Tongue (tissue), 2 donors: ENCODE results near the gene CCDC71. TPM values are rescaled to one million over a fixed set of nuclear protein-coding genes. Genes with fewer than 3 reads are reported as not detected.
A peak's percentile ranks its signal among the peaks of the same experiment; 100 is the strongest.

Experiments used
- DNase-seq: peaks from one replicate; pipeline ENCODE4 v3.0.0-alpha.2; 2015
- total RNA-seq: library from RNA; depleted of rRNA; stranded (reverse); fragments of >200 nt; gene quantifications from one replicate; pipeline ENCODE4 v1.2.3, GENCODE V29; 2014

The CCDC71 gene
- total RNA-seq = 16.8 TPM

GRCh38 chr3:49165771-49166751 lies at the start of gene CCDC71:
Gene CCDC71 (minus strand): TSS chr3:49166331. CDS start chr3:49164208, 2,123 bp downstream.
- DNase-seq = peak; percentile 89

- DNase-seq = no peak
Observed at GRCh38 chr3:49213998-49214397, 47.9 kb upstream of the CCDC71 start.

- DNase-seq = no peak
Observed at GRCh38 chr3:49213541-49213943, 47.4 kb upstream of the CCDC71 start.

- DNase-seq = no peak
Observed at GRCh38 chr3:49199900-49200281, 33.8 kb upstream of the CCDC71 start.

GRCh38 chr3:49199239-49199899 lies 33.2 kb upstream of the CCDC71 start:
- peak; percentile 93 for DNase-seq

- DNase-seq = no peak
Observed at GRCh38 chr3:49198611-49199230, 32.6 kb upstream of the CCDC71 start.

- no peak for DNase-seq
Observed at GRCh38 chr3:49198161-49198560, 32.0 kb upstream of the CCDC71 start.

- no peak for DNase-seq
Observed at GRCh38 chr3:49191741-49192140, 25.6 kb upstream of the CCDC71 start.

- no peak for DNase-seq
Observed at GRCh38 chr3:49183873-49184272, 17.7 kb upstream of the CCDC71 start.

GRCh38 chr3:49182682-49183081 lies 16.6 kb upstream of the CCDC71 start:
- DNase-seq = no peak

- DNase-seq = no peak
Observed at GRCh38 chr3:49181351-49181750, 15.2 kb upstream of the CCDC71 start.

GRCh38 chr3:49180116-49180515 lies 14.0 kb upstream of the CCDC71 start:
- no peak for DNase-seq

GRCh38 chr3:49177073-49177472 lies 10.9 kb upstream of the CCDC71 start:
- no peak for DNase-seq

- DNase-seq = no peak
Observed at GRCh38 chr3:49175530-49175929, 9.4 kb upstream of the CCDC71 start.

GRCh38 chr3:49174397-49174985 lies 8.4 kb upstream of the CCDC71 start:
- no peak for DNase-seq

GRCh38 chr3:49173792-49174170 lies 7.7 kb upstream of the CCDC71 start:
- DNase-seq = peak; percentile 67

GRCh38 chr3:49173116-49173791 lies 7.1 kb upstream of the CCDC71 start:
- peak; percentile 83 for DNase-seq

GRCh38 chr3:49172551-49173041 lies 6.5 kb upstream of the CCDC71 start:
- DNase-seq = no peak

- no peak for DNase-seq
Observed at GRCh38 chr3:49171775-49172500, 5.8 kb upstream of the CCDC71 start.

GRCh38 chr3:49171119-49171774 lies 5.1 kb upstream of the CCDC71 start, which contains the start of gene KLHDC8B:
Gene KLHDC8B (plus strand): TSS chr3:49171598. CDS start chr3:49172770, 1,172 bp downstream.
- DNase-seq = peak; percentile 94
